Hepatocyte (in vitro differentiated cells): ENCODE measurements around the gene ANG. TPM values are rescaled to one million over a fixed set of nuclear protein-coding genes. Genes with fewer than 3 reads are reported as not detected.

Experiments
- DNase-seq: peaks from one replicate; pipeline ENCODE4 v3.0.0-alpha.2; 2016; ENCODE audit warnings: low spot score
- H2AFZ ChIP-seq: fragments of 200-600 bp; sonication (generic); 2 replicates; pipeline ENCODE4 v1.6.0; 2016; ENCODE audit warnings: antibody characterized with exemption, mild to moderate bottlenecking
- H3K27ac ChIP-seq: fragments of 200-600 bp; sonication (generic); 2 replicates; pipeline ENCODE4 v1.5.1; 2016; ENCODE audit warnings: mild to moderate bottlenecking
- H3K27me3 ChIP-seq: fragments of 200-600 bp; sonication (generic); 2 replicates; pipeline ENCODE4 v1.6.1; 2016
- H3K36me3 ChIP-seq: fragments of 200-600 bp; sonication (generic); replicated peaks from 2 replicates; pipeline ENCODE4 v1.5.1; 2016; ENCODE audit warnings: low read depth; ENCODE audit not compliant: insufficient read depth
- H3K4me1 ChIP-seq: fragments of 200-600 bp; sonication (generic); 2 replicates; pipeline ENCODE4 v1.5.1; 2016; ENCODE audit warnings: mild to moderate bottlenecking, moderate library complexity; ENCODE audit not compliant: insufficient read depth
- H3K4me2 ChIP-seq: fragments of 200-600 bp; sonication (generic); 2 replicates; pipeline ENCODE4 v1.6.0; 2016
- H3K4me3 ChIP-seq: fragments of 200-600 bp; sonication (generic); 2 replicates; pipeline ENCODE4 v1.5.1; 2016; ENCODE audit warnings: mild to moderate bottlenecking
- H3K79me2 ChIP-seq: fragments of 200-600 bp; sonication (generic); 2 replicates; pipeline ENCODE4 v1.6.0; 2017; ENCODE audit warnings: mild to moderate bottlenecking
- H3K9me2 ChIP-seq: fragments of 200-600 bp; sonication (generic); replicated peaks from 2 replicates; pipeline ENCODE4 v1.6.0; 2017; ENCODE audit warnings: mild to moderate bottlenecking; ENCODE audit not compliant: insufficient read depth
- H3K9me3 ChIP-seq: fragments of 200-600 bp; sonication (generic); 2 replicates; pipeline ENCODE4 v1.5.1; 2016; ENCODE audit warnings: low read depth, mild to moderate bottlenecking
- H4K20me1 ChIP-seq: fragments of 200-600 bp; sonication (generic); 2 replicates; pipeline ENCODE4 v1.6.0; 2016; ENCODE audit warnings: mild to moderate bottlenecking; ENCODE audit not compliant: insufficient read depth, poor library complexity, severe bottlenecking
- CTCF ChIP-seq: fragments of 200-600 bp; sonication (generic); IDR thresholded peaks from 2 replicates; pipeline ENCODE4 v1.5.1; 2016; ENCODE audit warnings: antibody characterized with exemption, mild to moderate bottlenecking; ENCODE audit not compliant: poor library complexity
- EZH2 ChIP-seq: fragments of 200-600 bp; sonication (generic); IDR thresholded peaks from 2 replicates; pipeline ENCODE4 v1.6.1; 2016; ENCODE audit warnings: antibody characterized with exemption, mild to moderate bottlenecking, borderline replicate concordance
- EZH2phosphoT487 ChIP-seq: fragments of 200-600 bp; sonication (generic); IDR thresholded peaks from one replicate; pipeline ENCODE4 v1.6.1; 2018; ENCODE audit warnings: antibody characterized with exemption, mild to moderate bottlenecking, low read depth, moderate library complexity; ENCODE audit not compliant: unreplicated experiment, severe bottlenecking
- WGBS: methylation state at CpG from one replicate; pipeline ENCODE4 v1.1.6; 2016; ENCODE audit warnings: low lambda C conversion rate; ENCODE audit errors: missing lambda C conversion rate; 5-methylcytosine and 5-hydroxymethylcytosine counted together
- polyA plus RNA-seq: library from polyadenylated mRNA; unstranded; fragments of >200 nt; fragmentation: Nextera tagmentation; extraction: Ambion mirVana; gene quantifications from 2 replicates; pipeline ENCODE4 v1.2.1, GENCODE V29; 2016
- total RNA-seq: library from RNA; depleted of rRNA; stranded (reverse); fragments of >200 nt; gene quantifications from 2 replicates; pipeline ENCODE4 v1.2.3, GENCODE V29; 2014

The ANG gene
- total and polyA plus RNA-seq, 2 experiments from 2014 or later = 79.1 to 103 TPM

- H3K4me1 ChIP-seq = no peaks in the 10 kb centered on the region
- no peak for DNase-seq
- no peaks in the 10 kb centered on the region for H3K9me3 ChIP-seq
- H4K20me1 ChIP-seq = no peaks in the 10 kb centered on the region
- H3K27me3 ChIP-seq = no peaks in the 10 kb centered on the region
- no peaks in the 10 kb centered on the region for H3K36me3 ChIP-seq
- 41% methylated on average over 2 of the region's 2 CpGs for WGBS
- no peak overlapping the region for H3K4me2 ChIP-seq
- no peak overlapping the region for H2AFZ ChIP-seq
- H3K9me2 ChIP-seq = no peaks in the 10 kb centered on the region
- no peak for TF ChIP-seq CTCF
- TF ChIP-seq EZH2 = no peak
- TF ChIP-seq EZH2phosphoT487 = no peak
- no peaks in the 10 kb centered on the region for H3K79me2 ChIP-seq
- H3K4me3 ChIP-seq = no peak overlapping the region
- H3K27ac ChIP-seq = no peak overlapping the region
Measured at GRCh38 chr14:20712904-20713303, 24.3 kb downstream of the ANG start.

- Histone ChIP-seq H3K9me2 (no peaks in the 10 kb centered on the region), H2AFZ (no peak overlapping the region), H3K4me2 (no peak overlapping the region), H3K27me3 (no peaks in the 10 kb centered on the region), H4K20me1 (no peaks in the 10 kb centered on the region), H3K36me3 (no peaks in the 10 kb centered on the region), H3K79me2 (no peaks in the 10 kb centered on the region), H3K9me3 (no peaks in the 10 kb centered on the region), H3K4me1 (peaks cover 7% of the 10 kb centered on the region), H3K27ac (no peak overlapping the region), H3K4me3 (no peak overlapping the region)
- DNase-seq = peak; percentile 34
- WGBS = 86% methylated on average over 4 of the region's 4 CpGs
- TF ChIP-seq EZH2phosphoT487 = no peak
- no peak for TF ChIP-seq EZH2
- TF ChIP-seq CTCF = no peak
Measured at GRCh38 chr14:20714593-20715250, 26.2 kb downstream of the ANG start.

- Histone ChIP-seq H3K4me1 (peaks cover 7% of the 10 kb centered on the region), H3K79me2 (no peaks in the 10 kb centered on the region), H2AFZ (peak overlapping the region; percentile 7), H3K27me3 (no peaks in the 10 kb centered on the region), H4K20me1 (no peaks in the 10 kb centered on the region), H3K27ac (peak overlapping the region; percentile 85), H3K9me2 (no peaks in the 10 kb centered on the region), H3K36me3 (no peaks in the 10 kb centered on the region), H3K9me3 (no peaks in the 10 kb centered on the region), H3K4me2 (peak overlapping the region; percentile 57), H3K4me3 (no peak overlapping the region)
- 49% methylated on average over 4 of the region's 4 CpGs for WGBS
- peak; percentile 58 for DNase-seq
- TF ChIP-seq EZH2 (no peak), EZH2phosphoT487 (no peak), CTCF (no peak)
Measured at GRCh38 chr14:20719777-20720176, 31.2 kb downstream of the ANG start.
